Epithelial cell of esophagus (primary cell): ENCODE results near the gene FAM43A.

ENCODE experiments used
- DNase-seq: peaks from one replicate; pipeline ENCODE4 v3.0.0; 2010; ENCODE audit warnings: low read depth
- H3K4me3 ChIP-seq: 2 replicates; pipeline ENCODE4 v1.5.1; 2011; ENCODE audit warnings: mild to moderate bottlenecking, low read length, control low read depth
- TF ChIP-seq, protein P1 (sequence below): IDR thresholded peaks from 2 replicates; pipeline ENCODE4 v1.5.1; 2011; ENCODE audit warnings: low read depth, mild to moderate bottlenecking, low read length, control low read depth, inconsistent platforms; ENCODE audit not compliant: insufficient read depth; ENCODE audit errors: missing control alignments

Gene FAM43A

DNA sequence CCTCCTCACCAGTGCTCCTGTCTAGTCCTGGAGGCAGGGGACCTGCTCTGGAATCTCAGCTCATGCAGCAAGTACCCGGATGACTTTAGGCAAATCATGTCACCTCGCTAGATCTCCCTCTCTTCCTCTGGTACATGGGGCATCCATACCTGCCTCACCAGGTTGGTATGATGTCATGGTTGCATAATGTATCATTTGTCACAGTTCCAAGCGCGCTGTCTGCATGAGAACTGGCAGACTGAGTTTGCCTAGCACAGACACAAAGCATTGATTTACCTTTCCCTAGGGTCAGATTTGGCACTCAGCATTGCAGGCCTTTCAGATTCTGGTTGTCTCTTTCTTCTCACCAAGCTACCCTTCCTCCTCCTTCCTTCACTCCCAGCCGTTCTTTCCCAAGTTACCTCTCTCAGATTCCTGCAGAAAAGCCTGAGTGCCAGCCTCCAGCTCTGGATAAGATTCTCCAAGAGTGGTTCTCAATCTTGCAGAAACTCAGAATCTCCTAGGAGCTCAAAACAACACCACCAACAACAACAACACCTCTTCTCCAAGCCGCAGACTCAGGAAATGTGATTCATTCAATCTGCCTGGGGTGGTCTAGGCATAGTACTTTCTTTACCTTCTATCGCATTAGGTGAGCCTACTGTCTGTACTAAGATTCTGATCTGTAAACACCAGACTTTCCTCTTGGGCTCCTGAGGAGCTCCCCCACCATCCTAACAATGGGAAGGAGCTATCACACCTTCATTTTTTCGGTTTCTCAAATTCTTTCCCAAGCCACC is 29.5 kb downstream of the FAM43A start:
- DNase-seq, result peak; percentile 86
- TF ChIP-seq, protein P1, sequence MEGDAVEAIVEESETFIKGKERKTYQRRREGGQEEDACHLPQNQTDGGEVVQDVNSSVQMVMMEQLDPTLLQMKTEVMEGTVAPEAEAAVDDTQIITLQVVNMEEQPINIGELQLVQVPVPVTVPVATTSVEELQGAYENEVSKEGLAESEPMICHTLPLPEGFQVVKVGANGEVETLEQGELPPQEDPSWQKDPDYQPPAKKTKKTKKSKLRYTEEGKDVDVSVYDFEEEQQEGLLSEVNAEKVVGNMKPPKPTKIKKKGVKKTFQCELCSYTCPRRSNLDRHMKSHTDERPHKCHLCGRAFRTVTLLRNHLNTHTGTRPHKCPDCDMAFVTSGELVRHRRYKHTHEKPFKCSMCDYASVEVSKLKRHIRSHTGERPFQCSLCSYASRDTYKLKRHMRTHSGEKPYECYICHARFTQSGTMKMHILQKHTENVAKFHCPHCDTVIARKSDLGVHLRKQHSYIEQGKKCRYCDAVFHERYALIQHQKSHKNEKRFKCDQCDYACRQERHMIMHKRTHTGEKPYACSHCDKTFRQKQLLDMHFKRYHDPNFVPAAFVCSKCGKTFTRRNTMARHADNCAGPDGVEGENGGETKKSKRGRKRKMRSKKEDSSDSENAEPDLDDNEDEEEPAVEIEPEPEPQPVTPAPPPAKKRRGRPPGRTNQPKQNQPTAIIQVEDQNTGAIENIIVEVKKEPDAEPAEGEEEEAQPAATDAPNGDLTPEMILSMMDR, result no peak
- H3K4me3 ChIP-seq, result no peak overlapping the region

- TF ChIP-seq, protein P1, result no peak
- no peak overlapping the region for H3K4me3 ChIP-seq
- no peak for DNase-seq
These were observed 32.4 kb downstream of the FAM43A start for GRCh38 chr3:194718079-194718478.

- DNase-seq, result no peak
- TF ChIP-seq, protein P1, result no peak
- H3K4me3 ChIP-seq, result no peak overlapping the region
These were observed 34.4 kb downstream of the FAM43A start for GRCh38 chr3:194720048-194720447.

DNA sequence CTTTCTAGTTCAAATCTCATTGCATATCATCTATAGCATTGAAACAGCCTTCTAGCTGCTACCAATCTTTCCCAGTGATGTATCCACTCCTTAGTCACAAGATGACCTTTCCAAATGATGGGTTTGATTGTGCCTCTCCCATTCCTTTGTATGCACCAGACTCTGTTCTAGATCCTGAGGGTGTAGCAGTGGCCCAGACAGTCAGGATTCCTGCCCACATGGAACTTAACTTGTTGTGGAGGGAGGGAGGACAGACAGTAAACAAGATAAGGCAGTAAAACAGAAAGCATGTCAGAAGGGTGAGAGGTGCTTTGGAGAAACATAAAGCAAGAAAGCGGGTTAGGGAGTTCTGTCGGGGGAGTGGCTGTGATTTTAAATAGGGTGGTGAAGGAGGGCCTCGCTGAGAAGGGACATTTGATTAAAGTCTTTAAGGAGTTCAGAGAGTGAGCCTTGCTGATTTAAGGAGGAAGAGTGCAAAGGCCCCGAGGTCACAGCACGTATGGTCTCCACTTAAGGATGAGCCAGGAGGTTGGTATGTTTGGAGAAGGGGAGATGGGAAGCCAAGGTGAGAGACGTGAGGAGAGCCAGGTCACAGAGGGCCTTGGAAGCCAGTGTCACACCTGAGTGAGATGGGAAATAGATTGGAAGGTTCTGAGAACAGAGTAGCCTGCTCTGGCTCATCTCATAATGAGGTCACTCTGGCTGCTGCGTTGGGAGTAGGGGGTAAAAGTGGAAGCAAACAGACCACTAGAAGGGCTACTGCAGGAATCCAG is 38.3 kb downstream of the FAM43A start:
- TF ChIP-seq, protein P1, result no peak
- no peak for DNase-seq
- H3K4me3 ChIP-seq, result no peak overlapping the region

- DNase-seq, result no peak
- TF ChIP-seq, protein P1, result no peak
- H3K4me3 ChIP-seq, result no peak overlapping the region
These were observed 39.7 kb downstream of the FAM43A start for GRCh38 chr3:194725346-194725745.

GRCh38 chr3:194727435-194728128 is 41.9 kb downstream of the FAM43A start:
- peak; percentile 65 for DNase-seq

More at GRCh38 chr3:194727435-194728128, 41.9 kb downstream of the FAM43A start:
- H3K4me3 ChIP-seq, result no peak overlapping the region
- TF ChIP-seq, protein P1, result no peak
